Measurements from ENCODE around the gene MAGEF1.

GRCh38 chr3:184682671-184683070, 29.2 kb downstream of the MAGEF1 start:
- TF ChIP-seq ZFP30 (CRISPR knock-in tag; IDR thresholded peaks at IDR 0.05) (no peak), RARB (CRISPR knock-in tag; IDR thresholded peaks at IDR 0.05) (no peak), PATZ1 (CRISPR knock-in tag; IDR thresholded peaks at IDR 0.05; ENCODE audit: borderline replicate concordance) (no peak), ZNF8 (CRISPR knock-in tag; IDR thresholded peaks at IDR 0.05) (no peak), CREB5 (CRISPR knock-in tag; IDR thresholded peaks at IDR 0.05; ENCODE audit: low read depth) (no peak), ZFP3 (CRISPR knock-in tag; IDR thresholded peaks at IDR 0.05) (no peak), PPARA (CRISPR knock-in tag; IDR thresholded peaks at IDR 0.05; ENCODE audit: borderline replicate concordance) (no peak), ZC3H10 (CRISPR knock-in tag; IDR thresholded peaks at IDR 0.05) (no peak), OSR1 (CRISPR knock-in tag; IDR thresholded peaks at IDR 0.05) (no peak), BACH2 (CRISPR knock-in tag; IDR thresholded peaks at IDR 0.05; ENCODE audit: borderline replicate concordance) (no peak), CSRNP3 (CRISPR knock-in tag; IDR thresholded peaks at IDR 0.05) (no peak), ZNF70 (CRISPR knock-in tag; IDR thresholded peaks at IDR 0.05) (no peak)
